GM21717 (cell line): ENCODE results near the gene NBAS.

Source experiments
- ATAC-seq: cut with Tn5 transposase; IDR thresholded peaks from one replicate; pipeline ENCODE4 v1.9.1; 2021; ENCODE audit warnings: mild to moderate bottlenecking, moderate library complexity; ENCODE audit not compliant: unreplicated experiment

NBAS gene

DNA sequence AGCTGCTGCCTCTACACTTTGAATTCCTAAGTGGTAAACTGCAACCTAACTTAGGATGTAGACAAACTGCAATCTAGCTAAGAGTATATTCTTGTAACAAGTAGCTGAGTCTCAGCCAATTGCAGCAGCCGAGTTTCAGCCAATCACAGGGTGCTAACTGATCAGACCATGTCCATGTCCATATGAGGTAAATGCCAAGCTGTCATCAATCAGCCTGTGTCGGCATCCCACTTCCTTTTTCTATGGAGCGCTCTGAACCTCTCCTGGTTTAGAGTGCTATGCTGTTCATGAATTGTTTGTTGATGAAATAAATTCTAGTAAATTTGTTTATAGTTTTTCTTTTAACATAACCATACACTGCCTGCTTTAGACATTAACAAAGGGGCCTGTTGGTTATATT is 408.8 kb downstream of the NBAS start:
- no peak for ATAC-seq

DNA sequence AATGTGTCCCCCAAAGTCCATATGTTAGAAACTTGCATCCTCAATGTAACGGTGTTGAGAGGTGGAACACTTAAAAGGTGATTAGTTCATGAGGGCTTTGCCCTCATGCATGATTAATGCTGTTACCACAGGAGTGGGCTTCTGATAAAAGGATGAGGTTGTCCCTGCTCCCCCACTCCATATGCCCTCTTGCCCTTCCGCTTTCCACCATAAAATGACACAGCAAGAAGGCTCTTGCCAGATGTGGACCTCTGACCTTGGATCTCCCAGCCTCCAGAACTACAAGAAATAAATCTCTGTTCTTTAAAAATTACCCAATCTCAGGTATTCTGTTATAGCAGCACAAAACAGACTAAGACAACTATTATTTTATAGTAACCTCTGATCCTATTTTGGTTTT is 412.1 kb downstream of the NBAS start:
- ATAC-seq = no peak

DNA sequence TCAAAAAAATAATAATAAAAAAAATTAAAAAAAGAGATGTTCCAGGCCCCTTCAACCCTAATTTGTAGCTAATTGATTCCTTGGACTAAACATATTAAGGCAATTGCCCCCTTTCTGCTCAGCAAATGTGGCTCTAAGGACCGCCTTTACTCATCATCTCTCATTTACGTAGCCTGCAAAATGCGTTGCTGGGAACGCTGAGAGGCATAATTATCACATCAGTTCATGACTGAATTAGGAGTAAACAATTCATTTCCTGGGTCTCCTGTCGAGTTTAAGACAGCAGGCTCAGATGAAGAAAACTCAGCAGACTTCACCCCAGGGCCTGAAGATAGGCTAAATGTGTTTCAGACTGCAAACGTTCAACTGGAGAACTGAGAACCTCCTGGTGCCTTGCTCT is 413.5 kb downstream of the NBAS start:
- ATAC-seq = no peak

DNA sequence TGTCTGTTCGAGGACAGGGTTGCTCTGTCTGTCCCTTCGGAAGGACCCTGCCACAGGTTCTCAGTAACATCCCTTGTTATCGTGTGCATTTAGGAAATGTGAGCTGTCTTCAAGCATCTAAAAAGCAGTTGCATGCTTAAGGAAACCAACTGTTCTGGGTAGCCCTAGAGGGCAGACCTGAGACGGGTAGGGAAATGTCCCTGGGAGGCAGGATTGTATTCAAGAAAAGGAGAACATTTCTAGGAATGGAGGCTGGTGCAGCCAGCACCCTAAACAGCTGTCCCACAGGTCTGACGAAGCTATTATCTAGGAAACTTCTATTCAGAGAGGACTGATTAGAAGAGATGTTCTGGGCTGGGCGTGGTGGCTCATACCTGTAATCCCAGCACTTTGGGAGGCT is 414.2 kb downstream of the NBAS start:
- no peak for ATAC-seq

DNA sequence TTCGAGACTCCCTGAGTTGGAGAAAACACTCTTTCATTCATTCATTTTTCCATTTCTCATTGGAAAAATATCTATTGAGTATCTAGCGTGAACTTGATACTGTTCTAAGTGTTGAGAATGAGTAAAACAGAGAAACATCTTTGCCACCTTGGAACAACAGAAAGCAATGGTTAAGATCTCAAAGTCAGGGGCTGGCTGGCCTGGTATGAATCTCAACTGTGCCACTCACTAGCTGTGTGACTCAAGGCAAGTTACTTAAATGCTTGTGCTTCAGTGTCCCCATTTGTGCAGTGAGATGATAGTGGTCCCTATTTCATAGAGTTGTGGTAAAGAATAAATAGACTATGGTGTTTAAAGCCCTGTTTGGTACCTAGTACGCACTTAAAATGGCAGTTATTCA is 415.2 kb downstream of the NBAS start:
- no peak for ATAC-seq

DNA sequence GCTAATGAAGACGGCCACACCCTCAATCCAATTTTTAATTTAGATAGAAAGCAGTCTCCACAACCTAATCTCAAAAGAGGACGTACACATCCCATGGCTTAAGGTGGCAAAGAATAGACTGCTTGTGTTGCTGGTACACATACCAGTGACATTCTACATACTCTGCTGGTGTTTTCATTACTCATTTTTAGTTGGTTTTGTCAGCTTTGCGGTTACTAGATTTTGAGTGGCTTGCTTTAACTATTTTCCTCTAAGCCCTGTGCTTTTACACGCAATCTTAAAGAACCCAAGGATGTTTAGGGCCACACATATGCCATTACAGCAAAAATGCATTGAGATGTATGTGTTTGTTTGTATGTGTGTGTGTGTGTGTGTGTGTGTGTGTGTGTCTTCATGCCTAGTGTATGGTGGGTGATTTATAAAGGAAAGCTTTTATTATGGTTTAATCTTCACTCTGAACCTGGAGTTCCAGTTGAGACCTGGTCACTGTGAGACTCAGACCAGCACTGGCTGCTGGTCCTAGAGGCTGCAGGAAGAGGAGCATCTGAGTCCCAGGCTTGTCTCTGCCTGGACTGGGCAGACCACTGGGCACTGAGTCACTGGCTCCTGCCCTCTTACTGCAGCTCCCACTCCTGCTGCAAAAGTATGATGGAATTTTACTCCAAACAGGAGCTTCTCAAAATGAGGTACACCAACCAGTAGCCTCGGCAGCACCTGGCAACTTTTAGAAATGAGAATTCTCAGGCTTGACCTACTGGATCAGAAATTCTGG is 415.9 kb downstream of the NBAS start:
- ATAC-seq = no peak

DNA sequence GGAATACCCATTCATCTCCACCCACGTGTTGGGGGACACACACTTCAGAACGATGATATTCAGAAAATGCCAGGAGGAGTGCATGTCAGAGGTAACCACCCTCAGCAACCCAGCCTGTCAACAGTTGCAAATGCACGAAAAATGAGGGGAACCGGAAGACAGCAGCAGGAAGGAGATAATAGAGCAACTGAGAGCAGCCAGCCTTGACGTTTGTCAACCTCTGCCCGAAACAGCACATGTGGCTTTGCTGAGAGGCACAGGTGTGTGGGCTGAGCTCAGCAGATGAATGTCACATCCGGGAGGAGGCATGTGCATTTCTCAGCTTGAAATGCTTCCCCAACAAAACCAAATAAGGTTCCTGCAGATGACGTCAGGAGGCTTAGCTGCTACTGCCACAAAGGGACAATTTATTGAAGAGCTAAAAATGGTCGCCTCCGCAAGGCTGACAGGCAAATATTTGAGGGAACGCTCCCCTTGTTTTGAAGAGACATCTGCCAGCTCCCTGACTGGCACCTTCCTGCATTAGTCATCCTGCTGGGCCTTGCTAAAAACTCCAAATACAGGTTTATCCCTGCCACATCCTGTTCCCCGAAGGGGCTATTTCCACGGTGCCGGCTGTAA is 419.0 kb downstream of the NBAS start:
- ATAC-seq = peak; percentile 100

DNA sequence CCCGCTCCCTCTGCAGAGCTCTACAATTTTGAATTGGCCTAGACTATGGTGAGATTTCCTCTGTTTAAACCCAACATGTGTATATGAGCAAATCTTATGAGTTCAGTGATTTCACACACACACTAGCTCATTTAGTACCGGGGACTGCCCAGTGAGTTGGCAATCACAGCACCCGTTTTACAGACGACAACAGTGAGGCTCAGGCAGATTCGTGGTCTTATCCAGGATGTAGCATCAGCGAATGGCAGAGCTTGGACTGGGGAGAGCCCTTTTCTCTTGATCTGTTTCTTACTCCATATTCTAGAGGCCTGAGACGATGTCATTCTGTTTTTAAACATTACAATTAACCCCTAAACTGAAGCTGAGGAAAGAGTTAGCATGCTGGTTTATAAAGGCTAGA is 419.9 kb downstream of the NBAS start:
- ATAC-seq = no peak

DNA sequence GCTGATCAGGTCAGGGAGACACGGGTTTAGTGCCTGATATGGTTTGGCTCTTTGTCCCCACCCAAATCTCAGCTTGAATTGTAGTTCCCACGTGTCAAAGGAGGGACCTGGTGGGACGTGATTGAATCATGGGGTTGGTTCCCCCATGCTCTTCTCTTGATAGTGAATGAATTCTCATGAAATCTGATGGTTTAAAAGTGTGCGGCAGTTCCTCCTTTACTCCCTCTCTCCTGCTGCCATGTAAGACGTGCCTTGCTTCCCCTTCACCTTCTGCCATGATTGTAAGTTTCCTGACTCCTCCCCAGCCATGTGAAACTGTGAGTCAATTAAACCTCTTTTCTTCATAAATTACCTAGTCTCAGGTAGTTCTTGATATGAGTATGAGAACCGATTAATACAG is 424.5 kb downstream of the NBAS start:
- no peak for ATAC-seq

DNA sequence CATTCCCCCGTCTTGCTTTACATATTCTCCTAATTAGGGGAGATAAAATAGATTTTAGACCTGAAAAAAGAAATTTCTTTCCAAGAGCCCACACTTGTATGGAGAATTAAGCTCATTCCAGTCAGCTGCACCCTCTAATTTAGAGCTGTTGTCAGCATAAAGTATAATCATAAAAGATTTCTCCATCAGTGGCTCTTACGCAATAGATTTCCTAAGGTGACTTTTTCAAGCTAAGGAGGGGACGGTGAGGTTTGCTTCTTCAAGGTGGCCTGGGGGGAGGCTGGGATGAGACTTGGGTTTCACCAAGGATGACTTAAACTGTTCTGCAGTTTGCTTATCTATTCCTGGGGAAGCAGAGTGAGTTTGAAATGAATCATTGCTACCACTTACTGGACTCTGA is 426.2 kb downstream of the NBAS start:
- no peak for ATAC-seq

DNA sequence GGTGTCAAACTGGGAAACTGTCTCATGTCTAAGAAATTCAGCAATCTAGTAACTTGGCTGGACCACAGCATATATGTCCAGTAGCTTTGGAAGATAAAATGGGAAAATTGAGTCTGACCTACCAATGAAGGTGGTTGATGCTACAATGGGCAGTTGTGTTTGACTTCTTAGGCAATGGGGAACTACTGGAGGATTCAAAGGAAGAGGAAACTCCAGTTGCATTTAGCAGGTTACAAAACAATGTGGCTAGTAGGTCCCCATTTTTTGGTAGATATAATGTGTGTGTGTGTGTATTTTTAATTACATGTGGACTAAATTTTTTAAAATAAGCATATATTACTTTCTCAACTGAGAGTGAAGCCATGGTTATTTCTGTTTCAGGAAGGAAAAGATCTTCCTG is 427.7 kb downstream of the NBAS start:
- no peak for ATAC-seq

DNA sequence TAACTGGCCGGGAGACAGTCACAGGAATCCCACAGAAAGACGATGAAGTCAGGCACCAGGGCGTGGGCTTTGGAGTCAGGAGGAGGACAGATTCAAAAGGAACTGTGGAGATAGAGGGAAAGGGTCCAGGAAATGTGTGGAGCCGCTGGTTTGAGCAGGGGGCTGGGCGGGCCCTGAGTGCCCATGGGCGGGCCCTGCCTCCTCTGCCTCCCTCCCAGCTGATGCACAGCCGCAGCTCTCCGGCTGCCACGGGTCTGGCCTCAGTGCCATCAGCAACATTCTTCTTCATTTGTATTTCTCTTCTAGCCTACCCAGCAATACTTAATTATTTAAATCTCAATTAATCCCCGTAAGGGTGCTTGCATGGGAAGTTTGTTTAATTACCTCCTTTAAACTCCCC is 432.3 kb downstream of the NBAS start:
- no peak for ATAC-seq

DNA sequence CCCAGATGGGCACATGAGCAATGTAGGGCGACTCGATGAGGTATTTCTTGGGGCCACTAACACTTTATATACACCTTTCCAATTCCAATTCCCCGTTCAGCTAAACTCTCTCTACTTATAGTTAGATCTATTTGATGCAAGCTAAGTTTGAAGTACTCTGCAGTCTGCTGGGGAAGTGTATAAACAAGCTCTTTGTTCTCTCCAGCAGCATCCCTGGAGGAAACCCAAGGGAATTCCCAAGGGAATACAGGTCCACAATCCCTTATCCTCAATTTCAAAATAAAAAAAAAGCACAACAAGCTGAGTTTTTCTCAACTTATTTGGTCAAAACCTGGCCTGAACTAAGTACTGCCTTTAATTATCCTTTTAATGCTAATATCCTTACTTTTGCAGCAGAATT is 433.3 kb downstream of the NBAS start:
- no peak for ATAC-seq

DNA sequence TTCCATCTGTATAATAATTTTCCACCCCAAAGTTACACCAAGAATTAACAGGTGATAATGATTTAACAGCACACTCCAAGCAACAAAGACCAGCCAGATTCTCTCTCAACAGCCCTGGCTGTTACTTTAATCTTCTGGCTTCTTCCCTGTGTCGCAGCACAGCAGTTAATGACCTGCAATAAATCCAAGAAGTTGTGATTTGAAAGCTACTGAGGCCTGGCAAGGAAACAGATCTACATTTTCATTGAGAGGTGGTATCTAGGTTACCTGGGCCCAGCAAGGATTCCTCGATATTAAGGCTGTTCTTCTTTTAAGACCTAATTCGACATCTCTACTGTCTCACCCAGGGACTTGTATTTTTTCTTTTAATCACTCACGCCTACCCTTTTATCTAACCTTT is 433.8 kb downstream of the NBAS start:
- ATAC-seq = no peak

DNA sequence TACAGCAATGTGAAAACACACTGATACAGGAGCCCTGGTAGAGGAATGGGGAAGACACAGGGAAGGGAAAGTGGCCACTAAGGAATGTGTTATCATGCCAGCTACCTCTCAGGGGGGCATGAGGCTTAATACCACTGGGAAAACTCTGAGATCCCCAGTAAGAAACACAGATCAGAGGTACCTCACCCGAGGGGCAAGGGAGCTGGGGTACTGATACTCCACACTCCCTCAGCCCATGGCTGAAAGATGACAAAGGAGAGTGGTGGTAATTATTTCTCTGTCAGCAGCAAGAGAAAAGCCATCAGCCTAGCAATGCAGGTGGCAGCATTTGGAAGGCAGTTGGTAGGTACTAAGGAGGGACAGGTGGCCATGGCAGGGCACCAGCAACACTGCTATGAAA is 434.8 kb downstream of the NBAS start:
- no peak for ATAC-seq

DNA sequence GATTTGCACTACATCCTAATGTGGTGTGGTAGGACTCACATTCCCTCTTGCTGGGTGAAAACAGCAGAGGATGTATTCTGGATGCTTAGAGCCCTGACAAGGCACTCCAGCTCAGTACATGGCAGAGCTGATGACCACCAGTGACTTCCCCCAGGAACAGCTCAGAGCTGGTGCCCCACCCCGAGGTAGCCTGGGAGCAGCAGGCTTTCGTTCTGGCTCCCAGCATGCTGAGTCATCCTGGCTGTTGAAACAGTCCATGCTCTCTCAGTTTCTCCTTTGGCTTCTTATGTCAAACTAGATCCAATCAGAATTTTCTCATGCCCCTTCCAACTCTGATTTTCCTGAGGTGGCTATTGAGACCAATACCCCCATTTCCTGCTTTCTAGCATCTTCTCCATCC is 438.2 kb downstream of the NBAS start:
- ATAC-seq = no peak

DNA sequence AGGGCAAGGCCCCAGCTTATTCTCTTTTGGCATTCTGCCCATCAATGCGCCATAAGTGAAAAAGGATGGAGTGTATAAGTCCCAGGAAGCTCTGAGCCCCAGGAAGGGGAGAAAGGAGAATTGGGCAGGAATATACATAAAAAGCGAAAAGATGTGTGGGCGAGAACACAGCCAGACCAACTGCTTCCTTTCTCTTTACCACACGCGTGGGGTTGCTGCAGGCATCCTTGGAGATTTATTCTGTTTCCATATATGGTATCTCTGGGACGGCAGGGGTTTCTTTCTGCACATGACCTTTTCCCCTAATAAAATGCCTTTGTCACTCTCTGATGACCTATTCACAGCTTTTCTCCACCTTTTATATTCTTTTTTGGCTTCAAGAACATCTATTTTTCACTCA is 440.5 kb downstream of the NBAS start:
- ATAC-seq = no peak

DNA sequence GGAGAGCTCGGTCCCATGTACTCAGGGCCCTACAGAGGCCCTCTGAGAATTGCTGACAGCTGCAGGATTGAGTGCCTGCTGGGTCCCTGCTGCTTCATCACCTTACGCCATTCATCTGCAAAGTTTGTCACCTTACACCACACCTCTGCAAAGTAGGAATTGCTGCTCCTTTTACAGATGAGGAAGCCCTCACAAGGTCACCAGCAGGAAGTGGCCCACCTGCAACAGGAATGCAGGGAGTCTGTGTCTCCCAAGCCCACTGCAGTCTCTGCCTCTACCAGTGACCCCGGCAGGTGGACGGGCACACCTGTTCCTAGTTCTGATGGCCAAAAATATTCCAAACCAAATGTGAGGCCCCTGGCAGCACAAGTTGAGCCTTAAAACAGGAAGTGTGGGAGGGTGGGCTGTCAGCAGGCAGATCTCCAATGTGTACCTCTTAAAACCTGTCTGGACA is 441.4 kb downstream of the NBAS start:
- ATAC-seq = no peak

DNA sequence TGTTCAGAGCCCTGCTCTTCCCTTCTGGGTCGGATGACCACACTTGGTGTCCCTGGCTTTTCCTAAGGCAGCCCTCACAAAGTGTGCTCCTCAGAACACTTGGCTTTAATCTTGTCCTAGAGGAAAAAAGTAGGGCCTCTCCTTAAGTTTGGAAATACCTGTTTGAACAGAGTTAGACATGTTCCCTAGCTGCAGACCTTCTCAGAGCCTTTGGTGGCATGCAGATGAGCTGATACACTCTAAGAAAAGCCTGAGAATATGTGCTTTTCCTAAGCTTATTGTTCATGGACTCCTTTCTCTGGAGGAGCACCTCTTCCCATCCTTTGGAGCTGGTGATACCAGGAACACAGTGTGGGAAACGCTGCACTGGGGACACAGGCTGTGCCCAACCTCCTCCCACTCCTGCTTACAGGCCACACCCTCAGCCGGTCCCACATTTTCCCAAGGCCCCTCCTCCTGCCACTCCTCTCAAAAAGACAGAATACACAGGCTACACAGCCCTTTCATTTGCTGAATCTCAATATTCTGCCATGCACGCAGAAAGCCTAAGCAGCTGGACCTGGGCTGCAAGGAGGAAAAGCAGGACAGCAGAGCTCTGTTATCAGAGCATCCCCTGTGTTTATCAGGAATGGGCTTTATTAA is 443.6 kb downstream of the NBAS start:
- ATAC-seq = no peak
